Ectodermal cell (in vitro differentiated cells): ENCODE results near the gene ADTRP.

ENCODE experiments used
- H3K27ac ChIP-seq: 2 replicates; pipeline ENCODE4 v1.7.0; 2013; ENCODE audit warnings: mild to moderate bottlenecking, low read depth, low read length; ENCODE audit not compliant: insufficient read depth, poor library complexity, severe bottlenecking
- H3K27me3 ChIP-seq: 2 replicates; pipeline ENCODE4 v1.7.0; 2013; ENCODE audit warnings: mild to moderate bottlenecking, low read length; ENCODE audit not compliant: insufficient read depth, control insufficient read depth, poor library complexity, severe bottlenecking
- H3K36me3 ChIP-seq: one replicate; pipeline ENCODE4 v1.7.0; 2013; ENCODE audit warnings: low read length; ENCODE audit not compliant: control insufficient read depth, insufficient read depth
- H3K4me1 ChIP-seq: one replicate; pipeline ENCODE4 v1.7.0; 2013; ENCODE audit warnings: low read length; ENCODE audit not compliant: control insufficient read depth, insufficient read depth
- H3K4me3 ChIP-seq: 2 replicates; pipeline ENCODE4 v1.7.0; 2013; ENCODE audit warnings: low read depth, low read length, control low read depth; ENCODE audit not compliant: insufficient read depth
- H3K9me3 ChIP-seq: 2 replicates; pipeline ENCODE4 v1.7.0; 2013; ENCODE audit warnings: mild to moderate bottlenecking, low read length, moderate library complexity; ENCODE audit not compliant: control insufficient read depth
- WGBS, 2 experiments: methylation state at CpG; one replicate each; pipeline ENCODE4 v1.1.7; 2013; ENCODE audit warnings: missing lambda C conversion rate in 2 of 2; 5-methylcytosine and 5-hydroxymethylcytosine counted together

ADTRP gene

DNA sequence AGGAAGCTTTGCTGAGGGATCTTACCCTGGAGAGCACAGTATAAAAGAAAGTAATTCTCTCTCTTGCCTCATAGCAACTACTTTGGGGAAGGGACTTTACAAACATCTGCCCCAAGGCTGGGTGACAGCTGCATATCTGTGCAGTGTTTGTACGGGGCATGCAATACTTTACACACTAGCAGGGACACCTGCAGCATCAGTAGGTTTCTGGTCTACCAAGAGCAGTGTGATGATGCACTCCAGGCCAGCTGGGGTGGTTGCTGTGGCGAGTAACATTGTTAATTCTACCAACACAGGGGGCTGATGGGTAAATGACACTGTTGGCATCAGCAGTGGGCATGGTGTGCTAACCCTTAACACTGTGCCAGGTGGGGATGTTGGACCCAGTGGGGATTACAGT lies 48.0 kb downstream of the ADTRP start:
- Histone ChIP-seq H3K4me1 (no peaks in the 10 kb centered on the region), H3K27me3 (no peaks in the 10 kb centered on the region), H3K36me3 (no peaks in the 10 kb centered on the region), H3K27ac (no peak overlapping the region), H3K9me3 (no peaks in the 10 kb centered on the region), H3K4me3 (no peak overlapping the region)
- WGBS, 2 experiments, result 96 to 97% methylated on average over 2 of the region's 2 CpGs

GRCh38 chr6:11729076-11729475 lies 49.5 kb downstream of the ADTRP start:
- Histone ChIP-seq H3K4me1 (no peaks in the 10 kb centered on the region), H3K27ac (no peak overlapping the region), H3K27me3 (no peaks in the 10 kb centered on the region), H3K4me3 (no peak overlapping the region), H3K36me3 (no peaks in the 10 kb centered on the region), H3K9me3 (no peaks in the 10 kb centered on the region)
- 97% methylated on average over 8 of the region's 8 CpGs for WGBS, 2 experiments

DNA sequence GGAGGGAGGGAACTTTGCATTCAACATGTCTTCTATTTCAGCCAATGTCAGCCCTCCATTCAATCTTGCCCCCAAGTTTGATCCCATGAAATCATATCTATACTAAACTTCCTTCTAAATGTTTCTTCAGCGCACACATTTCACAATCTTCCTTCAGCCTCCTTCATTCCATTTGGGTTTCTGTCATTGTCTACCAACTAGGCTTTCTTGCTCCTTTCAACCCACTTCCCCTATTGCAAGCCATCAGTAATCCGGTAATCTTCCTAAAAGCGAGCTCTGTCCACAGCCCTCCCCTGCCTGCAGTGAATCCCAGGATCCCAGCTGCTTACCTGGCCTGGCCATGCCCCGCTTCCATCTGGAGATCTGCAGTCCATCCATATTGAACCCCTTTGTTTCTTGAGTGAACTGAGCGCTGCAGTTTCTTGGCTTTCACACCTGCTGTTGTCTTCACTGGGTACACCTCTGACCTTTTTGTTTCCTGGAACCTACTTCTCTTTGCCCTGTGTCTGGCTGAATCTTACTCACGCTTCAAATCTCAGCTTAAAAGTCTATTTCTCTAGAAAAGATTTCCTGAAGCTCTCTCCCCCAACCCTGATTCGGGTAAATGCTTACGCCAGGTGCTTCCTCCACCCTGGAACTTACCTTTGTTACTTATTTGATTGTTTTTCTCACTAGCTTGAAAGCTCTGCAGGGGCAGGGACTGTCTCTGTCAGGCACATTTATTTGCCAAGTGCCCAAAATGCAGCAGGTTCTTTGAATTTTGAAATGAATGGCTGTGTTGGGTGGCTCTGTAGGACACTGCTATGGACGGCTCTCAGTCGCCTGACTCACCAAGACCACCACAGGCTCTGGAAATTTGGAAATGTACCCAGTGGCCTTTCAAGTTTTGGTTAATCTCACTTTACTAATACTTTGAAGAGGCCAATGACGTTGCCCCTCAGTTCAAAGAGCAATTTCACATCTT lies 50.3 kb downstream of the ADTRP start:
- WGBS, 2 experiments, result 90 to 92% methylated on average over 11 of the region's 11 CpGs
- H3K9me3 ChIP-seq, result no peaks in the 10 kb centered on the region
- no peaks in the 10 kb centered on the region for H3K27me3 ChIP-seq
- no peak overlapping the region for H3K4me3 ChIP-seq
- no peaks in the 10 kb centered on the region for H3K4me1 ChIP-seq
- H3K27ac ChIP-seq, result no peak overlapping the region
- H3K36me3 ChIP-seq, result no peaks in the 10 kb centered on the region

DNA sequence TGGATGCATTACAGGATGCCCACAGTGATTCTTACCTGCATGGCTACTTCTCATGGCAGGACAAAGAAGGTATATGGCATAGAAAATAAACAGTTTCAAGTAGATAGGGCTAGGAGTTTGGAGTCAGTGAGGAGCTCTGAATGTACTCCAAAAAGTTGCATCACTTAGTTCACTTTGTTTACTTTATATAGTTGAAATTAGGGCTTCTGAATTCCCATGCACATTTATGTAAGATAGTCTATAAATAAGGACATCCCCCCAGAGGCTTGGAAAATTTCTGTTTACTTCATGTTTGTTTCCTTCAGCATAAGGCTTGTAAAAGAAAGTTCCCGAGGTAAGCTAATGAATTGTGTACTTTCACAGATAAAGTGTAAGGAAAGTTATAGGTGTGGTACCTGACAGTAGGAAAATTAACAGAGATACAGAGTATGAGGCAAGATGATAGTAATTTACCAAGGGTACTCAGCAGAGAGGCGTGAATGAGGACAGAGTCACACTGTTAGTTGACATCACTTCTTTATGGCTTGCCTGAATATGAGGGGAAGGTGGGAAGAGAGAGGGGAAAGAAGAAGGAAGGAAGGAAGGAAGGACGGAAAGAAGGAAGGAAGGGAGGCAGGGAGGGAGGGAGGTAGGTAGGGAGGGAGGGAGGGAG lies 51.1 kb downstream of the ADTRP start:
- Histone ChIP-seq H3K4me1 (no peaks in the 10 kb centered on the region), H3K4me3 (no peak overlapping the region), H3K36me3 (no peaks in the 10 kb centered on the region), H3K9me3 (no peaks in the 10 kb centered on the region), H3K27me3 (no peaks in the 10 kb centered on the region), H3K27ac (no peak overlapping the region)
- WGBS, 2 experiments, result 93 to 94% methylated on average over 2 to 3 of the region's 3 CpGs

DNA sequence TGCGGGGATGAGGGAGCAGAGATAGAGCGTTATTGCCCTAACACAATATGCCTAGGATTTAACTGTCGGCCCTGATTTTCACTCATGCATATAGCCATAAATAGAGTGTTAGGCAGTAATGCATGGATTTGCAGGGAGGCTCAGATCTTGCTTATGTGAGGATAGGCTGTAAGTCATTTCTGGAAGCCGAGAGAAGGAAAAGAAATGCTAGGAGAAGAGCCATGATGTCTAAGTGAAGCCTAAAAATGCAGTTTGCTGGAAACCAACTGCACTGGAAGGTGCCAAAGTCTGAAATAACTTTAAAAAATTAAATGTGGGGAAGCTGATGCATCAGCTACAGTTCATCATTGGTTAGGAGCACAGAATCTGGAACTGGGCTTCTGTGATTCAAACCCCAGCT lies 54.3 kb downstream of the ADTRP start:
- H3K4me3 ChIP-seq, result no peak overlapping the region
- H3K27ac ChIP-seq, result no peak overlapping the region
- H3K9me3 ChIP-seq, result no peaks in the 10 kb centered on the region
- WGBS, 2 experiments, result 95 to 96% methylated on average over 4 of the region's 4 CpGs
- no peaks in the 10 kb centered on the region for H3K27me3 ChIP-seq
- H3K4me1 ChIP-seq, result no peaks in the 10 kb centered on the region
- no peaks in the 10 kb centered on the region for H3K36me3 ChIP-seq

GRCh38 chr6:11722805-11723631 lies 55.6 kb downstream of the ADTRP start:
- H3K9me3 ChIP-seq, result no peaks in the 10 kb centered on the region
- no peaks in the 10 kb centered on the region for H3K4me1 ChIP-seq
- 90% methylated on average over 9 of the region's 9 CpGs for WGBS, 2 experiments
- H3K27ac ChIP-seq, result no peak overlapping the region
- no peaks in the 10 kb centered on the region for H3K27me3 ChIP-seq
- no peaks in the 10 kb centered on the region for H3K36me3 ChIP-seq
- H3K4me3 ChIP-seq, result no peak overlapping the region

DNA sequence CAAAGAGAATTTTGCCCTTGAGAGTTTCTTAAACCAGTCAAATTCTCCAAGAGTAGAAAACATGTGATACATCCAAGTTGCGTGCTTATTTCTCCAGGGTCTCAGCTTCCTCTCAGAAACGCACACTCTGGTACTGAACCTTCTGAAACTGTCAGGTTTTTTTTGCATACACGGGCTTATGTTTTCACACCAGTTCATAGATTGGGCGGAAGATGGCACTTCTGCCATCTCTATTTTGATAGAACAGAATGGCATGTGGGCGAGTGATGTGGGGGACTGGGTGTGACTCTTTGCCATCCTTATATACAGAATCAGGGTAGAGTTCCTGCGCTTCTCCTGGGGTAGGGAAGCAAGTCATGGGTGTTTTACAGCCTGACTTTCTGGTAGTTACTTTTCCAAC lies 56.4 kb downstream of the ADTRP start:
- 98% methylated on average over 6 of the region's 6 CpGs for WGBS, 2 experiments
- Histone ChIP-seq H3K27ac (no peak overlapping the region), H3K36me3 (no peaks in the 10 kb centered on the region), H3K27me3 (no peaks in the 10 kb centered on the region), H3K9me3 (no peaks in the 10 kb centered on the region), H3K4me3 (no peak overlapping the region), H3K4me1 (no peaks in the 10 kb centered on the region)

- Histone ChIP-seq H3K4me1 (no peaks in the 10 kb centered on the region), H3K4me3 (no peak overlapping the region), H3K9me3 (no peaks in the 10 kb centered on the region), H3K36me3 (no peaks in the 10 kb centered on the region), H3K27me3 (no peaks in the 10 kb centered on the region), H3K27ac (no peak overlapping the region)
Observed at GRCh38 chr6:11718463-11718862, 60.1 kb downstream of the ADTRP start.

GRCh38 chr6:11718031-11718430 lies 60.6 kb downstream of the ADTRP start:
- Histone ChIP-seq H3K27me3 (no peaks in the 10 kb centered on the region), H3K36me3 (no peaks in the 10 kb centered on the region), H3K9me3 (no peaks in the 10 kb centered on the region), H3K4me1 (no peaks in the 10 kb centered on the region), H3K4me3 (no peak overlapping the region), H3K27ac (no peak overlapping the region)
- WGBS, 2 experiments, result 92 to 93% methylated on average over 1 of the region's 1 CpG

- H3K27me3 ChIP-seq, result no peaks in the 10 kb centered on the region
- no peaks in the 10 kb centered on the region for H3K4me1 ChIP-seq
- no peaks in the 10 kb centered on the region for H3K9me3 ChIP-seq
- H3K4me3 ChIP-seq, result no peak overlapping the region
- H3K36me3 ChIP-seq, result no peaks in the 10 kb centered on the region
- H3K27ac ChIP-seq, result no peak overlapping the region
Observed at GRCh38 chr6:11714798-11715285, 63.8 kb downstream of the ADTRP start.
